Measurements from ENCODE around the gene ROR1. TPM values are rescaled to one million over a fixed set of nuclear protein-coding genes. Genes with fewer than 3 reads are reported as not detected.
A peak's percentile ranks its signal among the peaks of the same experiment; 100 is the strongest.

Gene ROR1
- polyA plus RNA-seq: 1 to 10 TPM; 1.1 to 3.3 (median 1.2) TPM

- peaks cover 15 to 22% of the 10 kb centered on the region in 2 donors for H3K4me1 Mint-ChIP-seq
- peak; percentile 22 to 35 (median 30) for DNase-seq
- peaks cover 9 to 34% (median 24%) of the 10 kb centered on the region in 3 donors for H3K27me3 Mint-ChIP-seq (ENCODE audit: low read depth in 3 of 3)
- H3K9me3 Mint-ChIP-seq: peaks cover 0 to 1% (median 0%) of the 10 kb centered on the region in 6 donors
- peak within 1 kb of the TSS; percentile 50 to 80 (median 64) for H3K4me3 Mint-ChIP-seq
- peaks cover 0 to 6% (median 4%) of the 10 kb centered on the region in 3 donors for H3K36me3 Mint-ChIP-seq
- no peak within 1 kb of the TSS for H3K27ac Mint-ChIP-seq
Measured at GRCh38 chr1:63773815-63774616, at the start of gene ROR1. ROR1 (plus strand) TSS chr1:63774017.

- DNase-seq: no peak
- Mint-ChIP-seq H3K4me1 (no peaks in the 10 kb centered on the region), H3K27me3 (ENCODE audit: low read depth in 3 of 3) (peaks cover 0 to 2% (median 2%) of the 10 kb centered on the region in 3 donors), H3K9me3 (no peaks in the 10 kb centered on the region), H3K4me3 (no peak overlapping the region), H3K27ac (no peak overlapping the region), H3K36me3 (peaks cover 0 to 6% (median 0%) of the 10 kb centered on the region in 3 donors)
Measured at GRCh38 chr1:63724375-63724899, 49.4 kb upstream of the ROR1 start.

DNA sequence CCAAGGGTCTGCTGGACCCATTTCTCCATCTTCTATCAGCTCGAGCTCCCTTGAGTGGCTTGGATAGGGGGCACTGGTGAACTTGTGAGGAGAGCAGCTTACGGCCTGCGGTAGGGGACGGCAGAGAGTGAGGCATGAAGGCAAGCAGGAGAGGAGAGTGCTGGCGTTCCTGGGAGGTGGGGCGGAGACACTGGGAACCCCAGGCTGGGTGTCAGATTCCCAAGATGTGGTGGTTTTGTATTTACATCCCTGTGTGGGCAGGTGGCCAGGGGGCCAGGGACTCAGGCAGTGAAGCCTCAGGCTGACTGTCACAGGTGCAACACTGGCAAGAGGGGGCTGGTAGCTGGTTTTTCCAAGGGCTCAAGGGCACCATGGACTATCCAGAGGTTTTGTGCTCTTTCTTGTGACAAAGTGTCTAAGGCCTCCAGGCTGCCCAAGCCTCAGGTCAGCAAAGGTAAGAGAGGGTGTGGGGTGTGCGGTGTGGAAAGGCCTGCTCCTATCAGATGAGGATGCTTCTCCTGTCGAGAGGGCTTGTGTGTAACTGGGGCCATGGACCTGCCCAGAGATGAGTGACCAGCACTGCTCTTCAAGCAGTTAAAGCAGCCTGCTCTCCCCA is 45.1 kb upstream of the ROR1 start:
- Mint-ChIP-seq H3K36me3 (peaks cover 0 to 10% (median 0%) of the 10 kb centered on the region in 3 donors), H3K27me3 (ENCODE audit: low read depth in 3 of 3) (peaks cover 0 to 4% (median 2%) of the 10 kb centered on the region in 3 donors), H3K9me3 (peaks cover 0 to 1% (median 0%) of the 10 kb centered on the region in 6 donors), H3K27ac (no peak overlapping the region), H3K4me3 (no peak overlapping the region), H3K4me1 (no peaks in the 10 kb centered on the region)
- no peak for DNase-seq

DNA sequence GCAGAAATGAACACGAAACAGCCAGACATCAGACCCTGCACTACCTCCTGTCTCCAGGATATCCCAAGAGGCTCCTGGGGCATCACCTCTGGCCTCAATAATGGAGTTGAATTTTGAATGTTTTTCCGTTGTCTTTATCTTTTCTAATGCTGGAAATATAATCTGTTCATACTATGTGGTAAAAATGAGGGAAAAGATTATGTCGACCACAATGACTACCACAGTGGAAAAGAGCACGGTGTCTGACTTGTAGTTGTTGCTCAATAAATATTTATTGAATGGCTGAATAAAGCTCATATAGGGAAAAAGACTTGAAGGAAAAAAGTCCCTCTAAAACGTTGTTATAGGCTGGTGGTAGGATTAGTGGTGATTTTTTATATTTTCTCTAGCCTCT is 44.6 kb upstream of the ROR1 start:
- no peak overlapping the region for H3K4me3 Mint-ChIP-seq
- peaks cover 0 to 1% (median 0%) of the 10 kb centered on the region in 6 donors for H3K9me3 Mint-ChIP-seq
- no peak for DNase-seq
- H3K36me3 Mint-ChIP-seq: peaks cover 0 to 10% (median 0%) of the 10 kb centered on the region in 3 donors
- H3K27ac Mint-ChIP-seq: no peak overlapping the region
- no peaks in the 10 kb centered on the region for H3K4me1 Mint-ChIP-seq
- peaks cover 0 to 4% (median 2%) of the 10 kb centered on the region in 3 donors for H3K27me3 Mint-ChIP-seq (ENCODE audit: low read depth in 3 of 3)

DNA sequence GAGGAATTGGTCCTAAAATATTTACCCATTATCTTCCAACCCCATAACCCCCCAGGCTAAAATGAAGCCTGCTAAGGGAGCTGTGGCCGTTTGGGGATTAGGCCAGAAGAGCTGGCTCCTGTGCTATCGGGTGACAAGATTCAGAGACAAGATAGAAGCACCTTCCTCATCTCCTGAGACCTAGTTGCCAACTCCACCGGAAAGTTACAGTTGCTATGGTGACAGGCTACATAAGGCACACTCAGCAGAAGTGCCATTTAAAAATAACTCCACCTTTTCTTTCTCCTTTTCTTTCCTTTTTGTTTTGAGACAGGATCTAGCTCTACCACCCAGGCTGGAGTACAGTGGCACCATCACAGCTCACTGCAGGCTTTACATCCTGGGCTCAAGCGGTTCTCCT is 43.6 kb upstream of the ROR1 start:
- Mint-ChIP-seq H3K36me3 (peaks cover 0 to 10% (median 0%) of the 10 kb centered on the region in 3 donors), H3K27ac (no peak overlapping the region), H3K4me3 (no peak overlapping the region), H3K27me3 (ENCODE audit: low read depth in 3 of 3) (peaks cover 0 to 4% (median 2%) of the 10 kb centered on the region in 3 donors), H3K4me1 (no peaks in the 10 kb centered on the region), H3K9me3 (peaks cover 0 to 1% (median 0%) of the 10 kb centered on the region in 6 donors)
- no peak for DNase-seq

DNA sequence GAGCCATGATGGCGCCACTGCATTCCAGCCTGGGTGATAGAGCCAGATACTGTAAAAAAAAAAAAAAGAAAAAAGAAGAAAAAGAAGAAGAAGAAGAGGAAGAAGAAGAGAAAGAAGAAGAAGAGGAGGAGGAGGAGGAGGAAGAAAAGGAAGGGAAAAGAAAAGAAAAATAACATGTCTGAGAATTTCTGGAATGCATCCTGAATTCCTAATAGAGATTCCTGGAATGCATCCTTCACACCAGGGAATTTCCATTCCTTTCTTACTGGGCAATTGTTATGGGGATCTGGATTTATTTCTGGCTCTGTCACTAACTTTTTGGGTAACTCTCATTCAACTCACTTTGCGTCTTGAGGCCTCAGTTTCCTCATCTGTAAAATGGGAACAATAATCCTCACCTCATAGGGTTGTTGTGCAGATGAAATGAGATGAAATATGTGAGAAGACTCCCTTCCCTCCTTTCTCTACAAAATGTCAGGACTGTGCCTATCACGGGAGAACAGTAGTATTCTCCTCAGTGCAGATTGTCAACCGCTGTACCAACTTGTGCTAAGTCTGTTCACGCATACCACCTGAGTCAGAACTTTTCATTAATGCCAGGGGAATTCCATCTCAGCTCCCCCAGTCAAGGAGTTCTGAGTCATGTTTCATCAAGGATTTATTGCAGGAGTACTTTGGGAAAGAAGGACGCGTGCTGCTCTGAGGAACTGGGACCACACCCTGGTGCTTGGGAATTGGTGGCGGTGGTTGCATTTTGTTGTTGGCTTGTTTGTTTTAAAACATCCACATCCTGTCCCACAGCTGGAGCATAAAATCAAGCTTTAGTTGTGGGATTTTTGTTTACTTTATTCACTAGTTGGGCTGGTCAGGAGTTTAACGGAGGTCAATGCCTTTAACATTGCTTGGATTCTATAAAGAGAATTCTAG is 42.4 kb upstream of the ROR1 start:
- peaks cover 0 to 6% (median 0%) of the 10 kb centered on the region in 6 donors for H3K9me3 Mint-ChIP-seq
- peaks cover 0 to 10% (median 0%) of the 10 kb centered on the region in 3 donors for H3K36me3 Mint-ChIP-seq
- peaks cover 2 to 4% (median 4%) of the 10 kb centered on the region in 3 donors for H3K27me3 Mint-ChIP-seq (ENCODE audit: low read depth in 3 of 3)
- no peak overlapping the region for H3K4me3 Mint-ChIP-seq
- no peak for DNase-seq
- no peak overlapping the region for H3K27ac Mint-ChIP-seq
- no peaks in the 10 kb centered on the region for H3K4me1 Mint-ChIP-seq

DNA sequence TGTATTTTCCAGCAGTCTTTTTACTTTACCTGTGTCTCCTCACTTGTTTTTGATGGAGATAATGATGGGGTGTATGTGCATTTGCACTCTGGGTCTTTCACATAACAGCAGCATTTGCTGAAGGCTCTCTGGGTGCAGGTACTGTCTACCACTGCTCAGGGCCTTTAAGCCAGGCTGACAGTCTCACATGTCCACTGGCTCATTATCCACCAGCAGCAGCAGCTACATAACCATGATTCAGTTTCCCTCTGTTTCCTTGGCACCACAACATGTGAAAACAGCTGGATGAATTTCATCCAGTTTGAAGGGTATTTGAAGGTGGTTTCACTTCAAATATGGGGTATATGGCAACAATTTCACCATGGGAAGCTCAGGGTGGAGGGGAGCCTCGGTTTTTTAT is 41.2 kb upstream of the ROR1 start:
- Mint-ChIP-seq H3K36me3 (peaks cover 0 to 10% (median 0%) of the 10 kb centered on the region in 3 donors), H3K4me3 (no peak overlapping the region), H3K27ac (no peak overlapping the region), H3K9me3 (peaks cover 0 to 7% (median 0%) of the 10 kb centered on the region in 6 donors), H3K27me3 (ENCODE audit: low read depth in 3 of 3) (peaks cover 3 to 5% (median 4%) of the 10 kb centered on the region in 3 donors), H3K4me1 (no peaks in the 10 kb centered on the region)
- DNase-seq: no peak

DNA sequence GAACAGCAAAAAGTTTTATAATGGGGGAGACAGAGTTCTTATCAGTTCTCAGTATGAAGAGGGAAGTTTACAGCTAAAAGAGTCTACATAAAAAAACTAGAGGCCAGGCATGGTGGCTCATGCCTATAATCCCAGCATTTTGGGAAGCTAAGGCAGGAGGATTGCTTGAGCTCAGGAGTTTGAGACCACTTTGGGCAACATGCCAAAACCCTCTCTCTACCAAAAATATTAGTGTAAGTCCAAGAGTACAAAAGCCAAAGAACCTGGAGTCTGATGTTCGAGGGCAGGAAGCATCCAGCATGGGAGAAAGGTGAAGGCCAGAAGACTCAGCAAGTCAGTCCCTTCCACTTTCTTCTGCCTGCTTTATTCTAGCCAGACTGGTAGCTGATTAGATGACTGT is 35.0 kb upstream of the ROR1 start:
- no peak for DNase-seq
- Mint-ChIP-seq H3K27ac (no peak overlapping the region), H3K4me3 (no peak overlapping the region), H3K27me3 (ENCODE audit: low read depth in 3 of 3) (peaks cover 2 to 5% (median 5%) of the 10 kb centered on the region in 3 donors), H3K36me3 (peaks cover 0 to 3% (median 0%) of the 10 kb centered on the region in 3 donors), H3K9me3 (peaks cover 0 to 14% (median 0%) of the 10 kb centered on the region in 6 donors), H3K4me1 (peaks cover 18 to 27% of the 10 kb centered on the region in 2 donors)

- peak overlapping the region in 1 of 6 donors; percentile 48 for H3K27ac Mint-ChIP-seq
- DNase-seq: no peak
- no peak overlapping the region for H3K4me3 Mint-ChIP-seq
- peaks cover 0 to 3% (median 0%) of the 10 kb centered on the region in 3 donors for H3K36me3 Mint-ChIP-seq
- peaks cover 0 to 14% (median 0%) of the 10 kb centered on the region in 6 donors for H3K9me3 Mint-ChIP-seq
- peaks cover 0 to 5% (median 5%) of the 10 kb centered on the region in 3 donors for H3K27me3 Mint-ChIP-seq (ENCODE audit: low read depth in 3 of 3)
- H3K4me1 Mint-ChIP-seq: peaks cover 19 to 31% of the 10 kb centered on the region in 2 donors
Measured at GRCh38 chr1:63739452-63739851, 34.4 kb upstream of the ROR1 start.

DNA sequence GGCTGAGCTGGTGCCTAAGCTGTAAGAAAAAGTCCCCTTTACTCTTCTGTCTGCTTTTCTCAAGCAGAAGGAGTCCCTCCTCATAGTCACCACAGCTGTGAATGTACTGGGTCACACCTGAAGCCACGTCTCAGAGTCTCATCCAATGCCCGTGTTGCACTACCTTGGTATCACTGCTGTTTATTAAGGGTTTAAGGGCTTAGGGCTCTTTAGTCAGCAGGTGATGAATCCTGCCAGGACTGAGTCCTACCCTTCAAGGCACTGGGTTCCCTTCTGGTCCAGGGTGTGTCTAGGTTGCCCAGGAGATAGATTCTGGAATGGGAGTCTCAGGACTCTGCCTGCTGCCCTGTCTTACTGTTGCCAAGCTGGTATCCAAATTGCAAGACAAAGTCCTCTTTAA is 33.4 kb upstream of the ROR1 start:
- Mint-ChIP-seq H3K4me3 (no peak overlapping the region), H3K36me3 (peaks cover 0 to 3% (median 0%) of the 10 kb centered on the region in 3 donors), H3K4me1 (peaks cover 25 to 37% of the 10 kb centered on the region in 2 donors), H3K27me3 (ENCODE audit: low read depth in 3 of 3) (peaks cover 0 to 5% (median 3%) of the 10 kb centered on the region in 3 donors), H3K9me3 (peaks cover 0 to 17% (median 0%) of the 10 kb centered on the region in 6 donors), H3K27ac (no peak overlapping the region)
- DNase-seq: no peak

- peaks cover 32 to 48% of the 10 kb centered on the region in 2 donors for H3K4me1 Mint-ChIP-seq
- H3K4me3 Mint-ChIP-seq: peak overlapping the region in 3 of 5 donors; percentile 0 to 22 (median 12)
- H3K27ac Mint-ChIP-seq: no peak overlapping the region
- peaks cover 0 to 3% (median 0%) of the 10 kb centered on the region in 3 donors for H3K36me3 Mint-ChIP-seq
- H3K27me3 Mint-ChIP-seq (ENCODE audit: low read depth in 3 of 3): peaks cover 0 to 2% (median 0%) of the 10 kb centered on the region in 3 donors
- no peak for DNase-seq
- peaks cover 0 to 14% (median 0%) of the 10 kb centered on the region in 6 donors for H3K9me3 Mint-ChIP-seq
Measured at GRCh38 chr1:63742526-63742925, 31.3 kb upstream of the ROR1 start.

DNA sequence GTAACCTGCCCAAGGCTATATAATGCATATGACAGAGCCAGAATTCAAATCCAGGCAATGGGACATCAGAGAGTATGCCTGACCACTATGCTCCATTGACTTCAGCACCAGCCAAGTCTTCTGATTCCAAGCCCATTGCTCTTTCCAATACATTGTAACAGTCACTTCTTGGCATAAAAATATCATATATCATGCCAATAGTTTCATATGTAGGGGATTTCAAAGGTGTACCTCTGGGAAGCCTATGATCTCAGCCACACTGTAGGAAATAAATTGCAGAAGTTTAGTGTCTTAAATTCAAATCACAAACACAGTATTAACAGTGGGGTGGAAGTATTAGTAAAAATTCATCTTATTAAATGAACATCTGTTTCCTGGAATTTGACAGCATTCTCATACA is 30.0 kb upstream of the ROR1 start:
- Mint-ChIP-seq H3K36me3 (peaks cover 0 to 3% (median 0%) of the 10 kb centered on the region in 3 donors), H3K9me3 (peaks cover 0 to 12% (median 0%) of the 10 kb centered on the region in 6 donors), H3K4me1 (peaks cover 32 to 48% of the 10 kb centered on the region in 2 donors), H3K27ac (no peak overlapping the region), H3K27me3 (ENCODE audit: low read depth in 3 of 3) (peaks cover 0 to 2% (median 0%) of the 10 kb centered on the region in 3 donors), H3K4me3 (no peak overlapping the region)
- no peak for DNase-seq
